Measurements from ENCODE around the gene SALL1. TPM values are rescaled to one million over a fixed set of nuclear protein-coding genes. Genes with fewer than 3 reads are reported as not detected.

SALL1 gene
- total RNA-seq, 1 donor from 2014 or later: not detected

DNA sequence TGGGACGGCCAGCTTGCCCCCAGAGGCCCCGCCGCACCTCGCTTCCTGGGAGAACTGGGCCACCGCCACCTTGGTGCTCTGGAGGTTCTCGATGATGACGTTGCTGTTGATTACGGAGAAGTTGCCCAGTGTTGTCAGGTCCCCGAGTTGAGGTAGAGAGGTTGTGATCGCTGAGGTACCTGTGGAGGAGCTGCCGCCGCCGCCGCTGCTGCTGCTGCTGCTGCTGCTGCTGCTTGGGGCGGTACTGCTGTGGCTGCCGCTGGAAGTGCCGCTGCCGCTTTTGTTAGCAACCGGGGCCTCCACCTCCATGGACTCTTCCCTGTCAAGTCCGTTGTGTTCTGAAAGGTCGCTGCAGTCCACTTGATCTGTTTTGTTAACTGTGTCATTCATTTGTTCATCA is 9.5 kb downstream of the SALL1 start:
- no peak for DNase-seq (ENCODE audit: low read depth, low spot score)

DNA sequence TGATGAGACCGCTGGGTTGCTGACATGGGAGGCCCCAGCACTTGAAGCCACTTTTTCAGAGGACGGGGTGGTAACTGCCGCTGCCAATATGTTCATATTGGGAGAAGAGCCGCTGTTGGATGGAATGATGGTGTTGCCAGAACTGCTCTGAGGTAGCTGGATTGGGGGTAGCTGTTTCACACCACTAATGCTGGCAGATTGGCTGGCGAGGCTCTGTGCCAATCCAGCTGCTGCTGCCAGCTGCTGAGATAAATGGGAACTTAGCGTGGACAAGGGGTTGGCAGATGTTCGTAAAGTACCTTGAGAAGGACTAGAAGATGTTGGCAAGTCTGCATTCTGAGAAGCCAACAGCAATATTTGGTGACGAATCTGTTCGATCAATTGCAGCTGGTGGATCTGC is 10.0 kb downstream of the SALL1 start:
- DNase-seq (ENCODE audit: low read depth, low spot score): no peak

DNA sequence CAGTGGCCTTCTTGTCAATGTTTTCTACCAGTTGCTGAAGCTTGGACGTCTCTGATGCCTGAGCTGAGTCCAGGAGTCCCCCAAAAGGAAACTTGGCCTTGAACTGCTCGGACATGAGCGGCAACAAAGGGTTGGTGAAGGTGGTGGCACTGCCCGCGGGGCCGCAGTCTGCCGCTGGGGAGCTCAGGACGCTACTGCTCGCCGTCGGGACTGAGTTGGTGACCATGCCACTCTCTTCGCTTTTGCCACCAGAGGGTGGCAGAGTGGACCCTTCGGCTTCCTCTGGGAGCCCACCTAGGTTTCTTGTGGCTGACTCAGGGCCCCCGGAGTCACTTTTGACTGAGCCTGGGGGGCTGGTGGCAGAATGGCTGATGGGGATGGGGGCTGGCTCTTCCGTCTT is 11.0 kb downstream of the SALL1 start:
- DNase-seq (ENCODE audit: low read depth, low spot score): no peak

DNA sequence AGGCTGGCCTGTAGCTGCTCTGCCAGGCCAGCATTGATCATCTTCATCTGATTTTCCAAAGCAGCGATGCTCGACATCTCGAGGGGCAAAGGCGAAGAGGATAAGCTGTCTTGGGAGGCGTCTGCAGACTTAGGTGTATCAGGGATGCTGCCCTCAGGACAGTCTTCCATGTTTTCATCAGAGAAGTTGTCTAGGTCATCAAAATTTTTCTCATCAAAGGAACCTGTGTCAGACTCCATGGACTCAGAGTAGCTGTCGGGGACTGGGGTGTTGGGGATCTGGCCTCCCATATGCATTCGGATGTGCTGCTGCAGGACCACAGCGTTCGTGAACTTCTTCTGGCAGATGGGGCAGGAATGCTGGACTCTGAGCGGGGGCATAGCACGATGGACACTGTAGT is 11.5 kb downstream of the SALL1 start:
- DNase-seq (ENCODE audit: low read depth, low spot score): no peak

DNA sequence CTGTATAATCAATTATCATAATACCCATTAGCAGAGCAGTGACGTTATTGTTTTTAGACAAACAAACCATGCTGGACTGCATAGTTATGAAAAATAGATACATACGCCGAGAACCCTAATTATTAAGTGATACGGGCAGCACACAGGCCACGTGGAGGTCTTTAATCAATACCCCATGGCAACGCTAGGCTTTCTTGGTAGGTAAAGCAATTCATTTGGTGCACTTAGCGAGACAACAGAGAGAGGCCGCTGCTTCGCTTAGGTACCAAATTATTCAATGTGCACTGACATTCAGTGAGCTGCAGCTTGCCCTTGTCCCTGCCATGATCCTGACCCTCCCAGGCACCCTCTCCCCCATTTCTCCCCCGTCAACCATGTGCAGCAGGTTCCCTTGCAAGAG is 12.9 kb downstream of the SALL1 start:
- no peak for DNase-seq (ENCODE audit: low read depth, low spot score)

DNA sequence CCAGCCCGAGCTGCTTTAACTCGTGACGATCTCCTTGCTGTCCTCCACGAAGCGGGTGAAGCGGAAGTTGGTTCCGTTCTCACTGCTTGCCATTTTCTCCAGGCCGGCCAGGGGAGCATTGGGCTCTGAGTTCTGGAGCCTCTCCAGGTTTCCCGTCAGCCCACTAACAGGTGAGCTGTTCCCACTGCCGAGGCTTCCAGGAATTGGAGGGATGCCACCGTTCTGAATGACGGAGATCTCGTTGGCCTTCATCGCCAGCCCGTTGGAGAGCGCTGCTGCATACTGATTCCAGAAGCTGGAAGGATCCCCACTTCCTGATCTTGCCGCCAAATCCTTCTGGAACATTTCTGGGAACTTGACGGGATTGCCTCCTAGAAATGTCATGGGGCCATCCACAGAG is 14.0 kb downstream of the SALL1 start:
- DNase-seq (ENCODE audit: low read depth, low spot score): no peak

DNA sequence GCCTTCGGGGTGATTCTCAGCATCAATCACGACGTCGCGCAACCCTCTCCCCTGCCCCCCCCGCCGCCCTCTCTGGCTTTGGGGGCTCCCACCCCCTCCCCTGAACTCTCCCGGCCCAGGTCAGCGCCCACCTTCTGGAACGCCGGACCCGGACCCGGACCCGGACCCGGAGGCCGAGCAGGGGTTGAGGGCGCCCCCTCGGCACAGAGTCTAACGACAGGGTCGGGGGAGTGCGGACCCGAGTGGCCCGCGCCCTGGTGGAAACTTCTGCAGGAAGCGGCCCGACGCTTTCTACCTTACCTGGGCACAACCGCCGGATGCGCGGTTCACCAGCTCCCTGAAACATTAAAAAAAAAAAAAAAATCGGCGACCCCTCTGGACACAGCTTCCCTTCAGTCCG is 16.2 kb downstream of the SALL1 start:
- DNase-seq (ENCODE audit: low read depth, low spot score): no peak

DNA sequence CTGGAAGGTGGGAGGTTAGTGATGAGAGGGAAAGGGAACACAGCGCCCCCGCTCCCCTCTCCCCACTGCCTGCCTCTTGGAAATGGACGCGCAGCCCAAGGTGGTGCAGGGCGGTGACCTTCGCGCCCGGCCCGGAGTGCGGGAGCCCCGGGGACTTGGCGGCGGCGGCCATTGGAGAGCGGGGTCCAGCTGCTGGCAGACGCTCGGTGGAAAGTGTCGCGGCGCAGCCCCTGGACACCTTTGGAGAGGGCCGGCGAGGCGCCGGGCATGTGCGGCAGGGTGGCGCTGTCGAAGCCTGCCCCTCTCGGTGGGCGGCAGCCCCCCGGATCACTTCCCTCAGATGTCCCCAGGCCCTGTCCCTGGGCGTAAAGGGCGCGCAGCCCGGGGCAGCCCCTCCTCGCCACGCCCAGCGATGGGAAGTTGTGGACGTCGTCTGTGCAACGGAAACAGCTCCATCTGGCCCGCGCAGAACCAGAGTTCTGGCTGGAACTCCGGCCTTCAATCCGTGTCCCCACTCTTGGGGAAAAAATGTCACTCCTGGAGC is 16.7 kb downstream of the SALL1 start:
- no peak for DNase-seq (ENCODE audit: low read depth, low spot score)

DNA sequence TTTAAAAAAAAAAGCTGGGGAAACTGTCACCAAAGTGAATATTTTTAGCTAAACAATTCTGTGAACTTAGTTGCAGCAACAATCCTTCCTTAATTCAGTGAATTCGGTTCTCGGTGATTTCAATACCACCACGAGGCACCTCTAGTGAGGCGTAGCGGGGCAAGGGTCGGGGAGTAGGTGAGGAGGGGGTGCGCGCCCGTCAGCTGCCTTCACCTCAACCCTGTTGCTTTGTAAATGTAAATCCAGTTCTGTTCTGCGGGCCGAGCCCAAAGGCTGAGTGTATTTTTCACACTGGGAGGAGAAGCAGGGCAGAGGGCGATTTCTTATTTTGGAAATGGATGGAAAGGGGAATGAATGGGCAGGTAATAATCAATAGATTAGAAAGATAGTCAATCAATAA is 17.4 kb downstream of the SALL1 start:
- no peak for DNase-seq (ENCODE audit: low read depth, low spot score)

DNA sequence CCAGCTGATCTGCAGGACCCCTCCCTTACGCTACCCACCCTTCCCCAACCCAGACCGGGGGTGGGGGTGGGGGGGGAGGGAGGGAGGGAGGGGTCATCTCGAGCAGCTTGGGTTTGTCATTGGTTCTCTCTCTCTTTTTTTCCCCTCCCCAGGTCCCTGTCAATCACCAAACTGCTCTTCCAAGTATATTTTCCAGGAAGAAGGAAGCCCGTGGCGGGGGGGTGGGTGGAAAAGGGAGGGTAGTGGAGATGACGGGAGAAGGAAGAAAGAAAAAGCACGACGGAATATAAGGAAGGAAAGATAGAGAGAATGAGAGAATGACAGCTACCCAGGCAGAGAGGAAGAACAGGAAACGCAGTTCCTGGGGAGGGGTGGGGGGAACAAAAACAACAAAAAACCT is 17.9 kb downstream of the SALL1 start:
- no peak for DNase-seq (ENCODE audit: low read depth, low spot score)

DNA sequence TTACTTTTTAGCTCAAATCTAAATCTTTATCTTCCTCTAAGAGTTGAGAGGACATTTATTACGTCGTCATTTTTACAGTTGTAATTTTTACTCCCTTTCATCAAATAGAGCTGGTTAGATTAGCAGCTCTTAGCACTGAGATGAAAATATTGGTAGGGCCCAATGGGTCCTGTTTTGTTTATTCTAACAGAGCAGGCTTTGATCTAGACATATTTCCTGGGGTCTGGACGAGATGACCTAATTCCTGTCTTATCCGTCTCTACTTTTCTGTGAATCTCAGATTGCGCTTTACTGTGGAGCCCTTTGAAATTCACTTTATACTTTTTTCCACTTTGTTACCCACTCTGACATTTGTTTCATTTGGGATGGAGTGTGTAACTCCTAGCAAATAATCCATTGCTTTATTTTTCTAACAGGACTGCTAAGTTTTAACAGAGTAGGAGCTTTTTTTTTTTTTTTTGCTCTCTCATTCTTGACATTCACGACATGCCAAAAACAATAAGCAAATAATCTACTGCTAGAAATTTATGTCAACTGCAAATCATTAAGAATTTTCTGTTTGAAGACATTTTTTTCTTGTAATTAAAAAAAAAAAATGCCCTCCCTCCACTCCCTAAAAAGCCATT is 18.5 kb downstream of the SALL1 start:
- DNase-seq (ENCODE audit: low read depth, low spot score): no peak

DNA sequence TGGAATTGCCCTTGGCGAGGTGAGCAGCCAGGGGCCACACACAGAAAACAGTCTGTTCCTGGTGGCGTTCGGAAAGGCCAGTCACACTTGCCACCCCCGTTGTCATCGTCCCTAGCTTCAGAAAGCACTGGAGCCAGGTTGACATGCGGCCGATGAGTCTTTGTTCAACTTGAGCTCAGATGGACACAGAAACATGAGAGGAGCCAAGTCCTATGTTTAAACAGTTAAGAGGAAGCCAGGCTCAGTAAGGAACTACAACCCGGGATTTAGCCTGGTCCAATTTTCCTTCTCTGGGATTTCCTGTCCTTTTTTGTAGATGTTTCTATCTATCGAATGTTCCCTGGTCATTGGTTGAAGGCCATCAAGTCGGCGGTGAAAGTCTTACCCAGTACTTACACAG is 19.5 kb downstream of the SALL1 start:
- DNase-seq (ENCODE audit: low read depth, low spot score): no peak

DNA sequence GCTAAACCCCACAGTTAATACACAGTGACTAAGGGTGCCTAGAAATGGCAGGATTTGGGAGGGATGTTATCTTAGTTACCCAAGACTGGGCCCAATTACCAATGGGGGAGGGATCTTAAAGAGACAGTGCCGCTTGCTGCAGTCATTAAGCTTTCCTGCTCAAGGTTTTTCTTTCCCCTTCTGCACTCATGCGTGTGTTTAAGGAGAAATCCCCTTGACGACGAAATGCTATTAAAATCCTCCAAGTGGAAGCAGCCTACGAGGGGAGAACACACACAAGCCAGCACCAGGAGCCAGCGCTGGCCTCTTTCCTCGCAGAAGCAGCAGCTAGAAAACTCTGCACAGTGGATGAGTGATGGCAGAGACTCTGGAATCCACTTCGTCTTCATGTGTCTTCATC is 22.0 kb downstream of the SALL1 start:
- DNase-seq (ENCODE audit: low read depth, low spot score): no peak

DNA sequence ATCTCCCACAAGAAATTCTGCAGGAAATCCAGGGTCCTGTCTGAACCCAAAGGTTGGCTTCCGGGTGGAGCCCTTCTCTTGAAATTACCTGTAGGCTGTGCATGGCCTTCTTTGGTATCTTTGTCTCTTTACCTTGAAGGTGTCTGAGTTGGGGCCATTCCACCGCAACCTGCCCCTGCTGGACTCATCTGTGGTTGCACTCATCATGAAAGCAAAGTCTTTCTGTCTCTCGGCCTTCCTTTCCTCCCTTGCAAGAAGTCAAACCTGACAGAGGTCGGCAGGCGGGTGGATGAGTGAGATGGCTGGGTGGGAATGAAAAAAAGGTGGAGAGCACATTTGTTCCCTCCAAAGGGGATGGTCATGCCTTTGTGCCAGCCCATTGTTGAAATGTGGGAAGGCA is 25.1 kb downstream of the SALL1 start:
- DNase-seq (ENCODE audit: low read depth, low spot score): no peak

DNA sequence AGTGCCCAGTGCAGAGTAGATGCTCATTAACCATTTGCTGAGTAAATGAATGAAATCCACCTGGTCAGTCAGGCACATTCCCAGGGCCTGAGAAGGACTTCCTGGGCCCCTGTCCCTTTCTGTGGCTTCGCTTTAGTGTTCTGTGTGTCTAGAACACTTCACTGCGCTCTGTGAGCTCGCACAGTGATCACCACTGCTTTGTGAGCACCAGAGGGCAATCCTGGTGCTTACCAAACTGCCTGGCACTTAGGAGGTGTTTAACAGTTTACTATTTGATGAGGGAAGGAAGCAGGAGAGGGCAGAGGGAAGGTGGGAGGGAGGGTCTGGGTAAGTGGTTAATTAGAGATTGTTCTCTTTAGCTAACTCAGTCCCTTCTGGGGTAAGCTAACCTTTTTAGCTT is 26.2 kb downstream of the SALL1 start:
- no peak for DNase-seq (ENCODE audit: low read depth, low spot score)

DNA sequence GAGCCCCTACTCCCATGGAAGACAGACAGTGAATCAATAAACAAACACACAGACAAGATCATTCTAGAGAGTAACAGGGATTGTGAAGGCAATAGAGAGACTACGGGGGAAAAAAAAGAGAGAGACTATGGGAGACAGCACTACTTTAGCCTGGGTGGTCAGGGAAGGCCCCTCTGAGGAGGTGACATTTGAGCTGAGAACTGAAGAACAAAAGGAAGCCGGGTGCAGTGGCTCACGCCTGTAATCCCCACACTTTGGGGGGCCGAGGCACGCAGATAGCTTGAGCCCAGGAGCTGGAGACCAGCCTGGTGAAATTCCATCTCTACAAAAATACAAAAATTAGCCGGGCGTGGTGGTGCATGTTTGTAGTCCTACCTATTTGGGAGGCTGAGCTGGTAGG is 29.2 kb downstream of the SALL1 start:
- DNase-seq (ENCODE audit: low read depth, low spot score): no peak

DNA sequence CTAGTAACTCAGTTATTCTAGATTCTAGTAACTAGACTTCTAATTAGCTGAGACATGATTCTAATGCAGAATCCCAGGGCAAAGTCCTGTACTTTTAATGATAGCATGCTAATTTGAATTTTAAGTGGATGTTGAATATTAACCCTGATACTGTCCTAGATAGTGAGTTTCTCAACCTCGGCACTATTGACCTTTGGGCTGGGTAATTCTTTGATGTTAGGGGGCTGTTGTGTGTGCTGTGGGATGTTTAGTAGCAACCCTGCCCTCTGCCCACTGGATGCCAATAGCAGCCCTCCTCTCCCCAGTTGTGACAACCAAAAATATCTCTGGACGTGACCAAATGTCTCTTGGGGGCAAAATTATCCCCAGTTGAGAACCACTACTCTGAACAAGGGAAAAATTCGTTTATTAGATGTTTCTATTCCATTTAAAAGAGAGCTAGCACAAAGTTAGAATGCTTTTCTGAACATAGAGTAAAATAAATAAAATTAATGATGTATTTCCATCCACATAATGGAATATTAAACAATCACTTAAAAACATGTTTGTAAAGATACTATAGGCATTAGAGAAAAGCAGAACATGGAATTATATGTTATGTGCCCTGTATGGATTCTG is 30.2 kb downstream of the SALL1 start:
- no peak for DNase-seq (ENCODE audit: low read depth, low spot score)

DNA sequence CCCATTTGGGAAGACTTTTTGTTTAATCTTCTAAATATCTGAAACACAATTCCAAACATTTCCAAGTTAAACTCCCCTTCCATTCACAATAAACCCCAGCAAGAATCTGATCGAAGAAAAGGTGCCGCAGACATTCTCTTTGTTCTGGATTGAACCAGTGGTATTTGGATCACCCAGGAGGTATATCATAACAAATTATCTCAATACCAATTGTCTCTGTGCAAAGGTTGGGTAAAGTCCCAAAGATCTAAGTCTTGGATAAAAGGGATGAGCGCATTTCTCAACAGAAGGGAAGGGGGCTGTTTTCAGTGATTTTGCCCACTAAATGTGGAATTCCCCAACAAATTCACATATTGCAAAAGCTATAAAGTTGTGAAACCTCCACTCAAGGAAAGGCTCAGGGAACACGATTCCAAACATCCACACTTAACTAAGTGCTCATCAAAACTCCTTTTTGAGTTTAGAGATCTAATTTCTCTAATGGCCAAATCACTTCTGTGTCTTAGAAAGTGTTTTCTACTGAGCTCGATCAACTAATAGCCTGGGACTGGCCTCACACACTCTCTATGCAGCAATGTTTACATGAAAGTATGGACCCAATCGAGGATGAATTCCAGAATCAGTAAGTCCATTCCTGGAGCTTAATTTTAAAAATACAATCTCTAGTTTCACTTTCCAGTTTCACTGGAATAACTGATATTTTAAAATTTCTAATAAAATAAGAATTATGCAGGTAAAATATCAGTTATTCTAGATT is 30.9 kb downstream of the SALL1 start:
- no peak for DNase-seq (ENCODE audit: low read depth, low spot score)

DNA sequence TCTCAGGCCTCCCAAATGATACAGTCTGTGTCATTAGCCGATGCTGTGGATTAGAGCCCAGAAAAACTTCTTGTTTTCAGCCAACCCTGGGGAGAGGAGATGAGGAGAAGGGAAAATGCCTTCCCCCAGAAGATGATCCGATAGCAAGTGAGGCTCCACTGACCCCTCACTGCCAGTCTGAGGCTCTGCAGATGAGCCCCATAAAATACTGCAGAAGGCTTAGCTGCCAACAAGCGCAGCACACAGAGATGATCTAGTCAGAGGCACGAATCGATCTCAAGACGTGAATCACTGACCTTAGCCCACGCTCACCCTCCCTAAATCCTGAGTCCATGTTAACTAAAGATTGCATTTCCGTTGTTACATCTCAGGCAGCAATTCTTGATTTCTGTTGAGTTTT is 31.5 kb downstream of the SALL1 start:
- no peak for DNase-seq (ENCODE audit: low read depth, low spot score)

DNA sequence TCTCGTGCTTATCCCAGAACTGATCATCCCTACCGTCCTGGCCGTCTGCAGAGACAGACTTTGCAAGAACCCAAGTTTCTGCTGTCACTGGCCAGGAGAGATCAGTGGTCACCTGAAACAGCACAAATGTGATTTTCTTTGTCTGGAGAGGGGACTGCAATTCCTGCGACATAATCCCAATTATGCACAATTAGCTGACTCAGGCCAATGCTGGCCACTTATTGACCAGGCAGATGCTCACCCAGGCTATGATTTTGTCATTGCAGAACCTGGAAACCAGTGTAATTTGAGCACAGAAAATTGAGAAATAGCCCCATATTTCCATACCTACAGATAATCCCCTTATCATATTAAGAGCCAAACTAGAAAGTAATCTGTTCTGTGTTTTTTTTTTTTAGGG is 34.7 kb downstream of the SALL1 start:
- no peak for DNase-seq (ENCODE audit: low read depth, low spot score)

DNA sequence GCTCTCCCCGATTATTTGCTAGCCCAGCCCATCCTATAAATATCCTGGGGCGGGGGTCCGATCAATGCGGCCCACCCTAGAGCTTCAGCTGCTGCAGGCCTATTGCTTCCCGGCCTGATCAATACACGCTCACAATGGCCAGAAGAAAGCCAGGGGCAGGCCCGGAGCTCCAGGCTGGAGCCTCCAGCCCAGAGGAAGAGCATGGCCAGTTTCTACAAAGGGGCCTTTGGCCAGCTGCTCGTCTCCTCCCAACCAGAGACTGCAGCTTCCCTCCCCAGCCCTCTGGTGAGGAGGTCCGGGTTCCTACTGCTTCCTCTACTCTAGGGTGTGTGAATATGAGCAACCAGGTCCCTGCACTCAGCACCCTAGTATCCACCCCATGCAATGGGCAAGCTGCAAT is 36.7 kb downstream of the SALL1 start:
- DNase-seq (ENCODE audit: low read depth, low spot score): no peak

DNA sequence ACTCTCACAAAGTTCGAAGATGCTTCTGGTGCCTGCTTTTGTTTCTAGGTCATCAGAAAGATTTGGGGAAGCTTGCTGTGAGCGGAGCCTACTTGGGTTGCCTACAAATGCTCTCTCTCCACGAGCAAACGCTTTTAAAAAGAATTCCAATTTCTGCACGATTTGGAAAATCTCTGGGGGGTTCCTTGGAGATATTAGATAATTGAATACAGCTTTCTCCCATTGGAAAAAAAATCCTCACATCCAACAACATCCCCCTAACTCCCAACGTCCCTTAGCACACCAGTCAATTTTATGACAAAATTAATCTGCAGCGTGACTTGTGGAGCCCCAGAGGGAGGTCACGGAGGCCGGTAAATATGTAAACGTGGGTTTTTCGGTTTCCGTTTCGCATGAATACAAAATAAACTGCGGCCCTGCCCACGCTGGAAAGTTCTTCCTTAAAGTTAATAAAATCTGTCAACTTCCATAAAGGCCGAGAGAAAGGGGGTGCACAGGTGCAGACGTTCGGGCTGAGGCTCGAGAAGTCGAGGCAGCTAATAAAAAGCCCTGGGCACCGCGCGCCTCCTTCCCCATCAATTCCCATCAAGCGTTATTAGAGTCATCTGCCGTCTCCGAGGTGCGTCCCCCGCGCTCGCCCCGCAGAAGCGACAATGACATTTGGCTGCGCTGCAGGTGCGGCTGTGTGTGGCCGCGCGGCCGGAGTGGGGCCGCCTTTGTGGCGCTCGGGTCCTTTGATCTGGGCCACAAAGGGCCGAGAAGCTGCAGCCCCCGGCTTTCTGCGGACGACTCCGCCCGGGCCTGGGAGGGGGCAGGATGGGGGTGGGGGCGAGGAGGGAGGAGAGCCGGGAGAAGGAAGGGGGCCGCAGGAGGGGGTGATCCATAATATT is 37.6 kb downstream of the SALL1 start:
- no peak for DNase-seq (ENCODE audit: low read depth, low spot score)

All from pulmonary artery endothelial cell (primary cell).